B cell (primary cell): ENCODE measurements around the gene ZNF580. TPM values are rescaled to one million over a fixed set of nuclear protein-coding genes. Genes with fewer than 3 reads are reported as not detected.

Source experiments
- ATAC-seq: fragments of 200-7000 bp; cut with Tn5 transposase; one replicate; pipeline ENCODE4 v1.10.0; 2021; ENCODE audit warnings: low read depth, mild to moderate bottlenecking, moderate number of reproducible peaks, moderate library complexity
- CTCF ChIA-PET: fragments of 350-600 bp; sonication (Branson Sonifier 250); formaldehyde crosslinking; loops from one replicate; lab custom pipeline; 2021; ENCODE audit warnings: antibody characterized with exemption, inconsistent platforms; lab: Charles Lee
- POLR2A ChIA-PET: fragments of 350-600 bp; sonication (Branson Sonifier 250); formaldehyde crosslinking; loops from one replicate; lab custom pipeline; 2021; ENCODE audit warnings: antibody characterized with exemption; lab: Charles Lee
- DNase-seq: peaks from one replicate; pipeline ENCODE4 v3.0.0; 2013
- H2AFZ ChIP-seq: 2 replicates; pipeline ENCODE4 v1.6.1; 2012; ENCODE audit warnings: mild to moderate bottlenecking, low read depth, low read length; ENCODE audit not compliant: insufficient read depth, poor library complexity, severe bottlenecking
- H3K27ac ChIP-seq, 2 donors: 1 replicate in 1 of 2; 2 replicates in 1 of 2; pipeline ENCODE4 v1.5.1; 2012 to 2013; ENCODE audit warnings: low read length in 2 of 2, mild to moderate bottlenecking in 2 of 2, moderate library complexity in 1 of 2
- H3K27me3 ChIP-seq, 4 experiments: fragments of 200-600 bp in 1 of 4; sonication (generic) in 1 of 4; replicated peaks in 1 of 4; 1 replicate in 2 of 4; 2 replicates in 2 of 4; pipeline versions ENCODE4 v1.6.1 to v1.7.0; 2013 to 2016; ENCODE audit warnings: low read length in 3 of 4, mild to moderate bottlenecking in 2 of 4, mixed read lengths in 1 of 4, moderate library complexity in 1 of 4; ENCODE audit not compliant: insufficient read depth in 4 of 4, control insufficient read depth in 3 of 4; ENCODE audit errors: control extremely low read depth in 1 of 4
- H3K36me3 ChIP-seq, 2 experiments: replicated peaks in 1 of 2; 1 replicate in 1 of 2; 2 replicates in 1 of 2; pipeline versions ENCODE4 v1.6.1 to v1.7.1; 2013; ENCODE audit warnings: low read length in 1 of 2; ENCODE audit not compliant: insufficient read depth in 2 of 2, control insufficient read depth in 1 of 2; ENCODE audit errors: control extremely low read depth in 1 of 2, extremely low read depth in 1 of 2
- H3K4me1 ChIP-seq, 2 donors: fragments of 200-600 bp in 1 of 2; sonication (generic) in 1 of 2; 1 replicate in 1 of 2; 2 replicates in 1 of 2; pipeline versions ENCODE4 v1.5.1 to v1.6.1; 2013 to 2017; ENCODE audit warnings: low read length in 2 of 2; ENCODE audit not compliant: control insufficient read depth in 2 of 2, insufficient read depth in 2 of 2
- H3K4me2 ChIP-seq: replicated peaks from 2 replicates; pipeline ENCODE3; 2012; ENCODE audit warnings: mild to moderate bottlenecking, low read depth, low read length; ENCODE audit not compliant: poor library complexity, severe bottlenecking
- H3K4me3 ChIP-seq, 5 experiments: fragments of 200-600 bp in 1 of 5; sonication (generic) in 1 of 5; 1 replicate in 3 of 5; 2 replicates in 2 of 5; pipeline versions ENCODE4 v1.5.1 to v1.7.0; 2011 to 2016; ENCODE audit warnings: low read length in 4 of 5, mild to moderate bottlenecking in 4 of 5, low read depth in 2 of 5, control low read depth in 1 of 5, moderate library complexity in 1 of 5; ENCODE audit not compliant: insufficient read depth in 1 of 5; ENCODE audit errors: control extremely low read depth in 1 of 5, extremely low read depth in 1 of 5
- H3K79me2 ChIP-seq: fragments of 200-600 bp; sonication (generic); one replicate; pipeline ENCODE4 v1.6.0; 2016; ENCODE audit warnings: low read length; ENCODE audit not compliant: control insufficient read depth, insufficient read depth
- H3K9ac ChIP-seq: fragments of 200-600 bp; sonication (generic); 2 replicates; pipeline ENCODE4 v1.6.1; 2017; ENCODE audit warnings: mild to moderate bottlenecking, low read length, moderate library complexity
- H3K9me3 ChIP-seq, 3 donors: one replicate each; pipeline versions ENCODE4 v1.6.1 to v1.7.1; 2013; ENCODE audit warnings: low read length in 2 of 3; ENCODE audit not compliant: control insufficient read depth in 2 of 3, insufficient read depth in 1 of 3; ENCODE audit errors: control extremely low read depth in 1 of 3
- H4K20me1 ChIP-seq: 2 replicates; pipeline ENCODE4 v1.6.0; 2012; ENCODE audit warnings: mild to moderate bottlenecking, low read length; ENCODE audit not compliant: insufficient read depth, control insufficient read depth, poor library complexity, severe bottlenecking
- H3K27ac Mint-ChIP-seq: one replicate; pipeline ENCODE4 v1.8.0; 2021; ENCODE audit warnings: mixed read lengths
- H3K27me3 Mint-ChIP-seq: one replicate; pipeline ENCODE4 v1.8.0; 2021; ENCODE audit warnings: mixed read lengths
- H3K4me1 Mint-ChIP-seq: one replicate; pipeline ENCODE4 v1.8.0; 2021; ENCODE audit warnings: mixed read lengths
- H3K4me3 Mint-ChIP-seq: one replicate; pipeline ENCODE4 v1.8.0; 2021; ENCODE audit warnings: mixed read lengths
- H3K9me3 Mint-ChIP-seq: one replicate; pipeline ENCODE4 v1.8.0; 2022; ENCODE audit warnings: mixed read lengths; ENCODE audit not compliant: insufficient read depth
- EZH2 ChIP-seq: IDR thresholded peaks from 2 replicates; pipeline ENCODE4 v1.6.1; 2012; ENCODE audit warnings: borderline replicate concordance, low read depth, mild to moderate bottlenecking, moderate library complexity, low read length; ENCODE audit not compliant: insufficient read depth, poor library complexity, severe bottlenecking
- WGBS: methylation state at CpG from one replicate; pipeline ENCODE4 v1.1.5; 2013; ENCODE audit warnings: missing lambda C conversion rate; ENCODE audit not compliant: insufficient coverage; 5-methylcytosine and 5-hydroxymethylcytosine counted together
- intact Hi-C: fragments of 100-400 bp; cut with micrococcal nuclease; formaldehyde crosslinking; loops from one replicate; pipeline ENCODE4 v1.10.0; 2022
- polyA plus RNA-seq: library from polyadenylated mRNA; depleted of rRNA; stranded (reverse); fragments of >200 nt; gene quantifications from 2 replicates; pipeline ENCODE4 v1.2.3, GENCODE V29; 2012
- total RNA-seq, 2 donors: library from RNA; stranded (reverse); fragments of 120-200 nt in 1 of 2; gene quantifications; 1 replicate in 1 of 2; 2 replicates in 1 of 2; pipeline versions ENCODE4 v1.2.3 to v1.2.4, GENCODE V29; 2013 to 2022
- TF ChIP-seq, protein P1 (sequence below): fragments of 200-600 bp; IDR thresholded peaks from one replicate; pipeline ENCODE4 v1.8.0; 2022; ENCODE audit warnings: antibody characterized with exemption, mild to moderate bottlenecking

Gene ZNF580
- total and polyA plus RNA-seq, 2 donors (not counting 1 experiment from before 2014, with no cell fraction given) = 69.8 to 101 TPM

DNA sequence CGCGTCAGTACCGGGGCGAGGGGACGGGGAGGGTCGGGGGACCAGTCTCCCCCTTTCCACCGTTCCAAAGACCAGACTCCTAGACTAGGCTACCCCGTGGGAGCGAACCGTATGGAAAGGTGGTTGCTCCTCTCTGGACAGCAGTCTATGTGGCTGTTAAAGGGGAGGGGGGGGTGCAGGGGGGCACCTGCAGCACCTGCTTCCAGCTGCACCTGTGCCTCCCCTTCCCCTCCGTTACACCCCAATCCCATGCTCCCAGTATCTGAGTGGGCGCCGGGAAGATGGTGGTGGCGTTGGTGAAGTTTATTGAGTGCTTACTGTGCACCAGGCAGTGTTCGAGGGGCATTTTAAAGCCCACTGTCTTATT is 40.2 kb upstream of the ZNF580 start:
- DNase-seq = no peak
- peak overlapping the region; percentile 88 for H3K9ac ChIP-seq
- H3K4me2 ChIP-seq = peak overlapping the region; percentile 83
- ATAC-seq = no peak
- peaks cover 28% of the 10 kb centered on the region for H3K4me1 Mint-ChIP-seq
- no peaks in the 10 kb centered on the region for H3K27me3 ChIP-seq
- peak overlapping the region; percentile 92 for H2AFZ ChIP-seq
- no peaks in the 10 kb centered on the region for H4K20me1 ChIP-seq
- H3K4me1 ChIP-seq = peaks cover 10 to 29% of the 10 kb centered on the region in 2 donors
- intact Hi-C loops = loop anchor here (10.0 kb wide), 2 partner anchors 316 to 346 kb away; partner anchors contain the start of genes BRSK1, HSPBP1 and PPP6R1
- ChIA-PET POLR2A (interaction anchor here (0.6 to 2.4 kb wide), 7 partner anchors 13 to 321 kb away, joined by 4 to 12 read pairs (median 4); partner anchors contain the start of genes HSPBP1, U2AF2, ZNF581 and ZNF784), CTCF (interaction anchor here (0.9 to 1.7 kb wide), 2 partner anchors 31 to 96 kb away, joined by 3 to 6 read pairs; no protein-coding TSS in a partner anchor)
- H3K27ac Mint-ChIP-seq = peak overlapping the region; percentile 88
- H3K27me3 Mint-ChIP-seq = no peaks in the 10 kb centered on the region
- 0% methylated on average over 1 of the region's 15 CpGs for WGBS
- H3K79me2 ChIP-seq = peaks cover 4% of the 10 kb centered on the region
- H3K4me3 Mint-ChIP-seq = peak overlapping the region; percentile 100
- no peaks in the 10 kb centered on the region for H3K9me3 Mint-ChIP-seq
- H3K9me3 ChIP-seq = peaks cover 0 to 8% (median 0%) of the 10 kb centered on the region in 3 donors
- peak overlapping the region; percentile 8 to 97 (median 82) for H3K4me3 ChIP-seq
- H3K36me3 ChIP-seq = peaks cover 0 to 12% of the 10 kb centered on the region in 2 experiments
- H3K27ac ChIP-seq = peak overlapping the region; percentile 60 to 67
- TF ChIP-seq EZH2 = no peak
- TF ChIP-seq, protein P1, sequence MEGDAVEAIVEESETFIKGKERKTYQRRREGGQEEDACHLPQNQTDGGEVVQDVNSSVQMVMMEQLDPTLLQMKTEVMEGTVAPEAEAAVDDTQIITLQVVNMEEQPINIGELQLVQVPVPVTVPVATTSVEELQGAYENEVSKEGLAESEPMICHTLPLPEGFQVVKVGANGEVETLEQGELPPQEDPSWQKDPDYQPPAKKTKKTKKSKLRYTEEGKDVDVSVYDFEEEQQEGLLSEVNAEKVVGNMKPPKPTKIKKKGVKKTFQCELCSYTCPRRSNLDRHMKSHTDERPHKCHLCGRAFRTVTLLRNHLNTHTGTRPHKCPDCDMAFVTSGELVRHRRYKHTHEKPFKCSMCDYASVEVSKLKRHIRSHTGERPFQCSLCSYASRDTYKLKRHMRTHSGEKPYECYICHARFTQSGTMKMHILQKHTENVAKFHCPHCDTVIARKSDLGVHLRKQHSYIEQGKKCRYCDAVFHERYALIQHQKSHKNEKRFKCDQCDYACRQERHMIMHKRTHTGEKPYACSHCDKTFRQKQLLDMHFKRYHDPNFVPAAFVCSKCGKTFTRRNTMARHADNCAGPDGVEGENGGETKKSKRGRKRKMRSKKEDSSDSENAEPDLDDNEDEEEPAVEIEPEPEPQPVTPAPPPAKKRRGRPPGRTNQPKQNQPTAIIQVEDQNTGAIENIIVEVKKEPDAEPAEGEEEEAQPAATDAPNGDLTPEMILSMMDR = no peak

DNA sequence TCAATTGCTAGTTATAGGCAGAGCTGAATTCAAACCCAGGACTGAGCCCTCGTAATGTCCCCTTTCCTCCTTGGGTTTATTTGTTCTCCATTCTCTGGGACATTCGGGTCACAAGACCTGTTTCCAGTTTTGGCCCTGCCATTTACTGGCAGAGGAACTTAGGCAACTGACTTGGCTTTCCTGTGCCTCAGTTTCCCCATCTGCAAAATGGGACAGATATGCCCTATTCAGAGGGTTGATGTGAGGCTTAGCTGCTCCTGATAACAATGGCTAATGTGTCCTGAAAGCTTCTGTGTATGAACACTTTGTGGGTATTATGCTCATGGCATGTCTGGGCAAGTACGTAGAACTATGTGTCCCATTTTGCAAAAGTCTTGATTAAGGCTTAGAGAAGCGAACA is 39.7 kb upstream of the ZNF580 start:
- H3K36me3 ChIP-seq = peaks cover 0 to 7% of the 10 kb centered on the region in 2 experiments
- peaks cover 0 to 8% (median 0%) of the 10 kb centered on the region in 3 donors for H3K9me3 ChIP-seq
- Mint-ChIP-seq H3K4me1 (peaks cover 31% of the 10 kb centered on the region), H3K9me3 (no peaks in the 10 kb centered on the region), H3K27ac (peak overlapping the region; percentile 88), H3K4me3 (peak overlapping the region; percentile 100), H3K27me3 (no peaks in the 10 kb centered on the region)
- ChIA-PET POLR2A (interaction anchor here (0.6 to 2.4 kb wide), 5 partner anchors 17 to 126 kb away, joined by 4 to 12 read pairs (median 4); partner anchors contain the start of genes U2AF2, ZNF581 and ZNF784), CTCF (interaction anchor here (0.9 to 1.7 kb wide), 3 partner anchors 31 to 459 kb away, joined by 3 to 6 read pairs (median 3); no protein-coding TSS in a partner anchor)
- peak overlapping the region; percentile 88 for H3K9ac ChIP-seq
- 90% methylated on average over 4 of the region's 4 CpGs for WGBS
- H3K27ac ChIP-seq = peak overlapping the region; percentile 60 to 67
- no peaks in the 10 kb centered on the region for H4K20me1 ChIP-seq
- ATAC-seq (no peak), DNase-seq (no peak)
- intact Hi-C loops = loop anchor here (10.0 kb wide), 2 partner anchors 316 to 346 kb away; partner anchors contain the start of genes BRSK1, HSPBP1 and PPP6R1
- peak overlapping the region in 4 of 5 experiments; percentile 47 to 97 (median 86) for H3K4me3 ChIP-seq
- peak overlapping the region; percentile 92 for H2AFZ ChIP-seq
- no peaks in the 10 kb centered on the region for H3K27me3 ChIP-seq
- peaks cover 4% of the 10 kb centered on the region for H3K79me2 ChIP-seq
- no peak for TF ChIP-seq EZH2
- TF ChIP-seq, protein P1 = no peak
- H3K4me2 ChIP-seq = peak overlapping the region; percentile 83
- peaks cover 10 to 32% of the 10 kb centered on the region in 2 donors for H3K4me1 ChIP-seq
